A549 (cell line): ENCODE data around the gene CMIP. TPM values are rescaled to one million over a fixed set of nuclear protein-coding genes. Genes with fewer than 3 reads are reported as not detected.

Experiments
- ATAC-seq, 2 experiments: fragments of 200-7000 bp in 1 of 2; fragments of >200 bp in 1 of 2; cut with Nextera tagmentation in 1 of 2; cut with Tn5 transposase in 1 of 2; 3 replicates each; pipeline versions ENCODE4 v1.8.0 to v1.9.1; 2018 to 2020; ENCODE audit warnings: mild to moderate bottlenecking in 1 of 2, moderate library complexity in 1 of 2
- CTCF ChIA-PET: fragments of 300-600 bp; sonication (Branson Sonifier 250); formaldehyde crosslinking; extraction: SDS; loops from one replicate; lab custom pipeline; 2021; ENCODE audit warnings: antibody characterized with exemption, inconsistent platforms; lab: Yijun Ruan, JAX
- POLR2A ChIA-PET: fragments of 350-600 bp; formaldehyde crosslinking; extraction: SDS; loops from one replicate; lab custom pipeline; 2021; ENCODE audit warnings: antibody characterized with exemption, inconsistent platforms; lab: Yijun Ruan, JAX
- DNase-seq, 2 experiments: peaks; one replicate each; pipeline versions ENCODE4 v3.0.0 to v3.0.0-alpha.2; 2011 to 2016; ENCODE audit warnings: low read depth in 1 of 2, low spot score in 1 of 2
- FAIRE-seq: peaks from 2 replicates; lab custom pipeline; 2011; peaks lifted over from hg19 to GRCh38; lab: Jason Lieb, UNC
- H3K27ac ChIP-seq, 2 experiments: fragments of >200 bp; sonication (Bioruptor Twin); formaldehyde crosslinking; 3 replicates each; pipeline ENCODE4 v1.5.1; 2016 to 2017
- H3K4me1 ChIP-seq: fragments of >200 bp; sonication (Bioruptor Twin); formaldehyde crosslinking; 3 replicates; pipeline ENCODE4 v1.6.1; 2016
- H3K4me2 ChIP-seq: fragments of >200 bp; sonication (Bioruptor Twin); formaldehyde crosslinking; 3 replicates; pipeline ENCODE4 v1.6.1; 2016
- H3K4me3 ChIP-seq: fragments of >200 bp; sonication (Bioruptor Twin); formaldehyde crosslinking; 3 replicates; pipeline ENCODE4 v1.5.1; 2016
- H3K9me3 ChIP-seq: fragments of >200 bp; sonication (Bioruptor Twin); formaldehyde crosslinking; 3 replicates; pipeline ENCODE4 v1.6.1; 2016
- ATOH8 ChIP-seq: fragments of 250-450 bp; sonication (Bioruptor Pico); IDR thresholded peaks from 2 replicates; pipeline ENCODE4 v1.5.0; 2020; ENCODE audit warnings: low read depth, mild to moderate bottlenecking, moderate library complexity
- BCL3 ChIP-seq: fragments of >200 bp; sonication (Bioruptor Twin); formaldehyde crosslinking; IDR thresholded peaks from 3 replicates; pipeline ENCODE4 v1.6.1; 2016
- CBX8 ChIP-seq: fragments of 200-600 bp; sonication (generic); IDR thresholded peaks from 2 replicates; pipeline ENCODE4 v1.6.1; 2016
- CEBPB ChIP-seq, 2 experiments: fragments of >200 bp in 1 of 2; sonication (Bioruptor Twin) in 1 of 2; formaldehyde crosslinking in 1 of 2; IDR thresholded peaks; 2 replicates each; pipeline ENCODE4 v1.6.1; 2012 to 2016
- CHD4 ChIP-seq: fragments of 200-600 bp; sonication (generic); IDR thresholded peaks from 2 replicates; pipeline ENCODE4 v1.6.1; 2016; ENCODE audit warnings: antibody characterized with exemption, mild to moderate bottlenecking, borderline replicate concordance
- CTCF ChIP-seq: fragments of >200 bp; sonication (Bioruptor Twin); formaldehyde crosslinking; IDR thresholded peaks from 3 replicates; pipeline ENCODE4 v1.5.1; 2016
- E2F6 ChIP-seq: IDR thresholded peaks from 2 replicates; pipeline ENCODE4 v1.6.1; 2012; ENCODE audit warnings: low read depth, borderline replicate concordance
- ESRRA ChIP-seq: fragments of 150-350 bp; IDR thresholded peaks from 2 replicates; pipeline ENCODE4 v1.6.1; 2014; ENCODE audit warnings: mild to moderate bottlenecking, low read length, borderline replicate concordance
- FOSL2 ChIP-seq, 2 experiments: fragments of 450-650 bp in 1 of 2; fragments of >200 bp in 1 of 2; sonication (Bioruptor Twin) in 1 of 2; formaldehyde crosslinking; IDR thresholded peaks; 2 replicates each; pipeline versions ENCODE4 v1.5.0 to v1.6.1; 2016 to 2020; ENCODE audit warnings: mild to moderate bottlenecking in 1 of 2, moderate library complexity in 1 of 2
- HDAC2 ChIP-seq: fragments of 200-600 bp; sonication (generic); IDR thresholded peaks from 2 replicates; pipeline ENCODE4 v1.6.1; 2016
- HES2 ChIP-seq: fragments of >200 bp; sonication (Bioruptor Twin); formaldehyde crosslinking; IDR thresholded peaks from 2 replicates; pipeline ENCODE4 v1.6.1; 2016
- HOXA7 ChIP-seq: fragments of 250-450 bp; sonication (Bioruptor Pico); IDR thresholded peaks from 2 replicates; pipeline ENCODE4 v1.5.0; 2020; ENCODE audit warnings: mild to moderate bottlenecking, moderate library complexity
- HOXB13 ChIP-seq: fragments of 250-450 bp; sonication (Bioruptor Pico); IDR thresholded peaks from 2 replicates; pipeline ENCODE4 v1.5.0; 2020; ENCODE audit warnings: low read depth, mild to moderate bottlenecking, moderate library complexity
- HOXB5 ChIP-seq: fragments of 250-450 bp; sonication (Bioruptor Pico); IDR thresholded peaks from 2 replicates; pipeline ENCODE4 v1.5.0; 2020; ENCODE audit warnings: mild to moderate bottlenecking, moderate library complexity
- JUNB ChIP-seq: fragments of >200 bp; sonication (Bioruptor Twin); formaldehyde crosslinking; IDR thresholded peaks from 2 replicates; pipeline ENCODE4 v1.6.1; 2016
- MAZ ChIP-seq: fragments of 150-350 bp; IDR thresholded peaks from 2 replicates; pipeline ENCODE4 v1.6.1; 2014; ENCODE audit warnings: antibody characterized with exemption, low read depth, low read length, borderline replicate concordance
- MYC ChIP-seq: IDR thresholded peaks from 2 replicates; pipeline ENCODE4 v1.6.1; 2012; ENCODE audit warnings: mild to moderate bottlenecking, inconsistent platforms, low read length, improper control_type of control experiment, borderline replicate concordance
- NFE2L2 ChIP-seq: fragments of 150-350 bp; conservative IDR thresholded peaks from 2 replicates; pipeline ENCODE4 v1.6.1; 2014; ENCODE audit warnings: low read length
- NPAS2 ChIP-seq: fragments of 250-450 bp; sonication (Bioruptor Pico); IDR thresholded peaks from 2 replicates; pipeline ENCODE4 v1.8.0; 2022; ENCODE audit warnings: mild to moderate bottlenecking, moderate library complexity, borderline replicate concordance
- PBX3 ChIP-seq: IDR thresholded peaks from 2 replicates; pipeline ENCODE4 v1.6.1; 2012
- POLR2AphosphoS2 ChIP-seq: conservative IDR thresholded peaks from 2 replicates; pipeline ENCODE4 v1.6.1; 2012; ENCODE audit warnings: low read length, improper control_type of control experiment, inconsistent platforms
- TP53 ChIP-seq: fragments of 250-450 bp; sonication (Bioruptor Pico); IDR thresholded peaks from 2 replicates; pipeline ENCODE4 v1.5.0; 2021; ENCODE audit warnings: mild to moderate bottlenecking, moderate library complexity
- ZC3H11A ChIP-seq: fragments of 450-650 bp; IDR thresholded peaks from 2 replicates; pipeline ENCODE4 v1.6.1; 2014; ENCODE audit warnings: antibody characterized with exemption, mild to moderate bottlenecking
- ZSCAN20 ChIP-seq: fragments of 250-450 bp; sonication (Bioruptor Pico); IDR thresholded peaks from 2 replicates; pipeline ENCODE4 v1.8.0; 2022; ENCODE audit warnings: mild to moderate bottlenecking, moderate library complexity
- WGBS: methylation state at CpG from one replicate; pipeline ENCODE4 v1.1.6; 2017; ENCODE audit errors: missing lambda C conversion rate; 5-methylcytosine and 5-hydroxymethylcytosine counted together
- polyA plus RNA-seq, 4 experiments: library from polyadenylated mRNA; depleted of rRNA in 3 of 4; stranded (reverse); fragments of >200 nt; fragmentation: RNase III in 1 of 4; extraction: RNeasy Plus Mini Kit Qiagen cat#74134 plus additional on column Dnase treatment in 1 of 4; gene quantifications; 2 replicates in 3 of 4; 3 replicates in 1 of 4; pipeline ENCODE4 v1.2.3, GENCODE V29; 2011 to 2017

CMIP gene
- polyA plus RNA-seq, 2 of the 4 experiments (the other 2 are of a cell fraction), result 21.6 to 125 TPM

- ATAC-seq (no peak), FAIRE-seq (no peak), DNase-seq (no peak)
- H3K4me3 ChIP-seq, result no peak overlapping the region
- CTCF ChIA-PET, result interaction anchor here (1.3 to 1.8 kb wide), 2 partner anchors 77 kb away, joined by 3 to 5 read pairs; no protein-coding TSS in a partner anchor
- no peak for TF ChIP-seq MAZ
- TF ChIP-seq MYC, result no peak
- no peak for TF ChIP-seq ZC3H11A
- no peak for TF ChIP-seq NPAS2 (CRISPR knock-in tag)
- no peak for TF ChIP-seq CTCF
- TF ChIP-seq TP53 (CRISPR knock-in tag), result no peak
- no peak for TF ChIP-seq NFE2L2
- no peak for TF ChIP-seq BCL3
- TF ChIP-seq FOSL2 (IDR thresholded peaks at IDR 0.05), result no peak
- no peak for TF ChIP-seq FOSL2 (CRISPR knock-in tag; IDR thresholded peaks at IDR 0.05)
- no peak for TF ChIP-seq ZSCAN20 (CRISPR knock-in tag)
- TF ChIP-seq CHD4, result no peak
- no peak for TF ChIP-seq ATOH8
- no peak for TF ChIP-seq CBX8
- TF ChIP-seq PBX3, result no peak
- no peak for TF ChIP-seq HDAC2
- TF ChIP-seq, all 56 proteins: peak for 0
- 86% methylated on average over 9 of the region's 9 CpGs for WGBS
- Histone ChIP-seq H3K4me2 (peak overlapping the region; percentile 38; the same call in 1 of the 3 replicates), H3K4me1 (peaks cover 93% of the 10 kb centered on the region), H3K27ac (peak overlapping the region; percentile 3 to 81; a peak in 4 of 6 replicates), H3K9me3 (no peaks in the 10 kb centered on the region)
- POLR2A ChIA-PET, result no interaction called here
Measured at GRCh38 chr16:81480606-81481206, 36.1 kb downstream of the CMIP start.

DNA sequence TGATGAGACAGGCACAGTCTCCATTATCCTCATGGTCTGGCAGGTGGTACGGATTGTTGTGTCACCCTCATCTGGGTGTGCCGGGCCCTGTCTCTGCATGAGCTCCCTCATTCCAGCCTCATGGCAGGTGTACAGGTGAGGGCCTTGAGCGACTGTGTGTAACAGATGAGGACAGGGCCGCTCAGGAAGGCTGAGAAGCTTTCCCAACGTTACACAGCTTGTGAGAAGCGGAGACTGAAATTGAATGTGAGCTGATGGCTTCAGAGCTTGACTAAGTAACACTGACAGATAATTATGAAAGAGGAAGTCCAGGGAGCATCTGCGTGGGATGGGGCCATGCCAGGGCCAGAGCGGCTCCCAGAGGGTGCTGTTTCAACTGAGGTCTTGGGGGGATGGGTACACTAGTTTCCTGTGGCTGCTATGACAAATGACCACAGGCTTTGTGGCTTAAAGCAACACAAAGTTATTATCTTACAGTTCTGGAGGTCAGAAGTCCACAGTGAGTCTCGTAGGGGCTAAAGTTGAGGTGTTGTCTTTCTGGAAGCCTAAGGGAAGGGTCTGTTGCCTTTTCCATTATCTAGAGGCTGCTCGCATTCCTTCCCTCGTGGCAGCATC, 36.7 kb downstream of the CMIP start:
- CTCF ChIA-PET, result interaction anchor here (1.0 to 1.8 kb wide), 3 partner anchors 17 to 115 kb away, joined by 3 to 5 read pairs (median 4); no protein-coding TSS in a partner anchor
- H3K27ac ChIP-seq, result peak overlapping the region; percentile 3 to 81; a peak in 4 of 6 replicates
- peak overlapping the region; percentile 38; the same call in 2 of the 3 replicates for H3K4me2 ChIP-seq
- FAIRE-seq, result no peak
- H3K9me3 ChIP-seq, result no peaks in the 10 kb centered on the region
- WGBS, result 82% methylated on average over 11 of the region's 11 CpGs
- H3K4me3 ChIP-seq, result no peak overlapping the region
- DNase-seq, result no peak
- TF ChIP-seq ZSCAN20 (CRISPR knock-in tag), result no peak
- no peak for TF ChIP-seq HES2
- TF ChIP-seq HOXA7 (CRISPR knock-in tag), result no peak
- no peak for TF ChIP-seq HOXB5
- TF ChIP-seq HDAC2, result no peak
- no peak for TF ChIP-seq ZC3H11A
- no peak for TF ChIP-seq PBX3
- no peak for TF ChIP-seq ESRRA
- TF ChIP-seq E2F6, result no peak
- no peak for TF ChIP-seq HOXB13 (CRISPR knock-in tag)
- no peak; the same call in 1 of the 2 replicates for TF ChIP-seq POLR2AphosphoS2
- TF ChIP-seq ATOH8, result no peak
- no peak for TF ChIP-seq CEBPB (IDR thresholded peaks at IDR 0.05)
- TF ChIP-seq JUNB, result no peak
- peak in 1 of 2 experiments; percentile 5; a peak in 1 of 6 replicates for ATAC-seq
- H3K4me1 ChIP-seq, result peaks cover 99% of the 10 kb centered on the region
- POLR2A ChIA-PET, result no interaction called here
